ENCODE data around the gene MAS1. TPM values are rescaled to one million over a fixed set of nuclear protein-coding genes. Genes with fewer than 3 reads are reported as not detected.

The MAS1 gene
- polyA plus RNA-seq, 1 of the 3 experiments (the other 2 are of a cell fraction): not detected

DNA sequence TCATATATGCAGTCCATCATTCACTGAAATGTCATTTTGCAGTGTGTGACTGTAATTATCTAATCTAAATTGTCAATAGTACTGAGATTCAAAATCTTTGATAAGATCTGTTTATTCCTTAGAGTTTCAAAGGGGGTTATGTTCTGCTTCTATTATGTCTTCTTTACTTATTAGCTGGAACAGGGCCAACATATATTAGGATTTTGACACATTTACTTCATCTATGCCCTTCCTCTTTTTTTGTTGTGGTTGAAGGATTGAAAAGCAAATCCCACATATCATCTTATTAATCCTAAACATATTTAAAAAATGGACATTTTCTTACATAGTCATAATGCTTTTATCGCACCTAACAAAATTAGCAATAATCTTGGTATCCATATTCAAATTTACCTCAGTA is 30.3 kb upstream of the MAS1 start:
- Histone ChIP-seq H3K27ac (ENCODE audit: low read depth in 2 of 2, low read length in 1 of 2) (no peak overlapping the region), H3K36me3 (replicated peaks in 1 of 2; ENCODE audit: control insufficient read depth in 1 of 2, insufficient read depth in 2 of 2, low read length in 1 of 2) (peaks cover 0 to 5% of the 10 kb centered on the region in 2 experiments), H3K9ac (no peak overlapping the region), H4K20me1 (ENCODE audit: insufficient read depth) (no peaks in the 10 kb centered on the region), H2AFZ (ENCODE audit: low read depth) (no peak overlapping the region), H3K79me2 (ENCODE audit: insufficient read depth) (no peaks in the 10 kb centered on the region), H3K4me3 (ENCODE audit: low read depth in 2 of 2, low read length in 1 of 2) (no peak overlapping the region), H3F3A (replicated peaks; ENCODE audit: insufficient read depth) (no peaks in the 10 kb centered on the region), H3K9me3 (0 out of 2 replicates have a peak, but pooled peaks cover 7% of the 10 kb centered on the region), H3K4me1 (ENCODE audit: control insufficient read depth in 1 of 2, insufficient read depth in 2 of 2, low read depth in 1 of 2, low read length in 1 of 2) (no peaks in the 10 kb centered on the region), H3K4me2 (no peak overlapping the region), H3K9me2 (no peaks in the 10 kb centered on the region), H3K27me3 (ENCODE audit: insufficient read depth) (no peaks in the 10 kb centered on the region; the same call in 1 of the 2 replicates)
- 45% methylated on average over 1 of the region's 1 CpG for WGBS (ENCODE audit: low lambda C conversion rate)
- no peak for DNase-seq
- TF ChIP-seq, protein P1, sequence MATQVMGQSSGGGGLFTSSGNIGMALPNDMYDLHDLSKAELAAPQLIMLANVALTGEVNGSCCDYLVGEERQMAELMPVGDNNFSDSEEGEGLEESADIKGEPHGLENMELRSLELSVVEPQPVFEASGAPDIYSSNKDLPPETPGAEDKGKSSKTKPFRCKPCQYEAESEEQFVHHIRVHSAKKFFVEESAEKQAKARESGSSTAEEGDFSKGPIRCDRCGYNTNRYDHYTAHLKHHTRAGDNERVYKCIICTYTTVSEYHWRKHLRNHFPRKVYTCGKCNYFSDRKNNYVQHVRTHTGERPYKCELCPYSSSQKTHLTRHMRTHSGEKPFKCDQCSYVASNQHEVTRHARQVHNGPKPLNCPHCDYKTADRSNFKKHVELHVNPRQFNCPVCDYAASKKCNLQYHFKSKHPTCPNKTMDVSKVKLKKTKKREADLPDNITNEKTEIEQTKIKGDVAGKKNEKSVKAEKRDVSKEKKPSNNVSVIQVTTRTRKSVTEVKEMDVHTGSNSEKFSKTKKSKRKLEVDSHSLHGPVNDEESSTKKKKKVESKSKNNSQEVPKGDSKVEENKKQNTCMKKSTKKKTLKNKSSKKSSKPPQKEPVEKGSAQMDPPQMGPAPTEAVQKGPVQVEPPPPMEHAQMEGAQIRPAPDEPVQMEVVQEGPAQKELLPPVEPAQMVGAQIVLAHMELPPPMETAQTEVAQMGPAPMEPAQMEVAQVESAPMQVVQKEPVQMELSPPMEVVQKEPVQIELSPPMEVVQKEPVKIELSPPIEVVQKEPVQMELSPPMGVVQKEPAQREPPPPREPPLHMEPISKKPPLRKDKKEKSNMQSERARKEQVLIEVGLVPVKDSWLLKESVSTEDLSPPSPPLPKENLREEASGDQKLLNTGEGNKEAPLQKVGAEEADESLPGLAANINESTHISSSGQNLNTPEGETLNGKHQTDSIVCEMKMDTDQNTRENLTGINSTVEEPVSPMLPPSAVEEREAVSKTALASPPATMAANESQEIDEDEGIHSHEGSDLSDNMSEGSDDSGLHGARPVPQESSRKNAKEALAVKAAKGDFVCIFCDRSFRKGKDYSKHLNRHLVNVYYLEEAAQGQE (IDR thresholded peaks at IDR 0.05; ENCODE audit: low read depth, low read length): no peak
- TF ChIP-seq POLR2AphosphoS5 (IDR thresholded peaks at IDR 0.05; ENCODE audit: low read depth, low read length): no peak
- no peak for TF ChIP-seq EP300 (IDR thresholded peaks at IDR 0.05; ENCODE audit: borderline replicate concordance in 1 of 2, low read depth in 1 of 2, low read length in 1 of 2)
- no peak for TF ChIP-seq TEAD4 (IDR thresholded peaks at IDR 0.05; ENCODE audit: borderline replicate concordance, insufficient read depth)
- no peak for TF ChIP-seq MXI1 (IDR thresholded peaks at IDR 0.05; ENCODE audit: low read depth, low read length)
- TF ChIP-seq GABPA (IDR thresholded peaks at IDR 0.05; ENCODE audit: low read depth): no peak
- no peak for TF ChIP-seq SMC3 (IDR thresholded peaks at IDR 0.05; ENCODE audit: low read depth, low read length)
- TF ChIP-seq, protein P2, sequence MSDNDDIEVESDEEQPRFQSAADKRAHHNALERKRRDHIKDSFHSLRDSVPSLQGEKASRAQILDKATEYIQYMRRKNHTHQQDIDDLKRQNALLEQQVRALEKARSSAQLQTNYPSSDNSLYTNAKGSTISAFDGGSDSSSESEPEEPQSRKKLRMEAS (IDR thresholded peaks at IDR 0.05; ENCODE audit: low read depth): no peak
- TF ChIP-seq RCOR1 (IDR thresholded peaks at IDR 0.05; ENCODE audit: low read length): no peak
- TF ChIP-seq, protein P3, sequence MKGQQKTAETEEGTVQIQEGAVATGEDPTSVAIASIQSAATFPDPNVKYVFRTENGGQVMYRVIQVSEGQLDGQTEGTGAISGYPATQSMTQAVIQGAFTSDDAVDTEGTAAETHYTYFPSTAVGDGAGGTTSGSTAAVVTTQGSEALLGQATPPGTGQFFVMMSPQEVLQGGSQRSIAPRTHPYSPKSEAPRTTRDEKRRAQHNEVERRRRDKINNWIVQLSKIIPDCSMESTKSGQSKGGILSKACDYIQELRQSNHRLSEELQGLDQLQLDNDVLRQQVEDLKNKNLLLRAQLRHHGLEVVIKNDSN (IDR thresholded peaks at IDR 0.05; ENCODE audit: borderline replicate concordance, low read depth): no peak
- no peak for TF ChIP-seq GATA2 (CRISPR knock-in tag; IDR thresholded peaks at IDR 0.05)
- TF ChIP-seq, protein P4, sequence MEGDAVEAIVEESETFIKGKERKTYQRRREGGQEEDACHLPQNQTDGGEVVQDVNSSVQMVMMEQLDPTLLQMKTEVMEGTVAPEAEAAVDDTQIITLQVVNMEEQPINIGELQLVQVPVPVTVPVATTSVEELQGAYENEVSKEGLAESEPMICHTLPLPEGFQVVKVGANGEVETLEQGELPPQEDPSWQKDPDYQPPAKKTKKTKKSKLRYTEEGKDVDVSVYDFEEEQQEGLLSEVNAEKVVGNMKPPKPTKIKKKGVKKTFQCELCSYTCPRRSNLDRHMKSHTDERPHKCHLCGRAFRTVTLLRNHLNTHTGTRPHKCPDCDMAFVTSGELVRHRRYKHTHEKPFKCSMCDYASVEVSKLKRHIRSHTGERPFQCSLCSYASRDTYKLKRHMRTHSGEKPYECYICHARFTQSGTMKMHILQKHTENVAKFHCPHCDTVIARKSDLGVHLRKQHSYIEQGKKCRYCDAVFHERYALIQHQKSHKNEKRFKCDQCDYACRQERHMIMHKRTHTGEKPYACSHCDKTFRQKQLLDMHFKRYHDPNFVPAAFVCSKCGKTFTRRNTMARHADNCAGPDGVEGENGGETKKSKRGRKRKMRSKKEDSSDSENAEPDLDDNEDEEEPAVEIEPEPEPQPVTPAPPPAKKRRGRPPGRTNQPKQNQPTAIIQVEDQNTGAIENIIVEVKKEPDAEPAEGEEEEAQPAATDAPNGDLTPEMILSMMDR (IDR thresholded peaks at IDR 0.05): no peak
- CTCF ChIA-PET: interaction anchor here (1.1 kb wide), 1 partner anchor 86 kb away, joined by 3 read pairs; no protein-coding TSS in a partner anchor
- POLR2A ChIA-PET: no interaction called here
